NK-92 treated with Interleukin-12 subunit alpha and Interleukin-12 subunit beta, amount 100 ng/mL, for 24 hours (cell line): Measurements from ENCODE around the gene ZNF407.

ENCODE experiments used
- DNase-seq: peaks from one replicate; lab custom pipeline; 2025; lab: John Stamatoyannopoulos, UW

ZNF407 gene

GRCh38 chr18:75053028-75053629, 455.5 kb downstream of the ZNF407 start:
- DNase-seq, result no peak

GRCh38 chr18:75054046-75054445, 456.4 kb downstream of the ZNF407 start:
- no peak for DNase-seq

GRCh38 chr18:75054611-75055010, 456.9 kb downstream of the ZNF407 start:
- DNase-seq, result no peak

GRCh38 chr18:75057169-75057960, 459.7 kb downstream of the ZNF407 start:
- no peak for DNase-seq

- no peak for DNase-seq
Measured at GRCh38 chr18:75060185-75060584, 462.5 kb downstream of the ZNF407 start.

GRCh38 chr18:75062297-75062886, 464.7 kb downstream of the ZNF407 start:
- DNase-seq, result no peak

- no peak for DNase-seq
Measured at GRCh38 chr18:75063196-75063595, 465.5 kb downstream of the ZNF407 start.

GRCh38 chr18:75063615-75064512, 466.2 kb downstream of the ZNF407 start:
- no peak for DNase-seq

GRCh38 chr18:75064513-75064905, 466.8 kb downstream of the ZNF407 start:
- DNase-seq, result no peak

- DNase-seq, result no peak
Measured at GRCh38 chr18:75065251-75066000, 467.8 kb downstream of the ZNF407 start.

- DNase-seq, result no peak
Measured at GRCh38 chr18:75066021-75066880, 468.6 kb downstream of the ZNF407 start.

GRCh38 chr18:75066936-75067335, 469.3 kb downstream of the ZNF407 start:
- no peak for DNase-seq

GRCh38 chr18:75067996-75068645, 470.5 kb downstream of the ZNF407 start:
- no peak for DNase-seq

- DNase-seq, result no peak
Measured at GRCh38 chr18:75068682-75069435, 471.2 kb downstream of the ZNF407 start.

- DNase-seq, result no peak
Measured at GRCh38 chr18:75070235-75070624, 472.6 kb downstream of the ZNF407 start.

- DNase-seq, result peak; percentile 72
Measured at GRCh38 chr18:75070625-75071483, 473.2 kb downstream of the ZNF407 start.

GRCh38 chr18:75071484-75071785, 473.8 kb downstream of the ZNF407 start:
- no peak for DNase-seq

GRCh38 chr18:75071866-75072671, 474.4 kb downstream of the ZNF407 start:
- DNase-seq, result no peak
